A549 (cell line): ENCODE results near the gene GPR55.

Experiments
- EHMT2 ChIP-seq: fragments of 200-600 bp; sonication (generic); IDR thresholded peaks from 2 replicates; pipeline ENCODE4 v1.6.1; 2016; ENCODE audit warnings: antibody characterized with exemption, low read depth, mild to moderate bottlenecking, moderate library complexity
- ESRRA ChIP-seq: fragments of 150-350 bp; IDR thresholded peaks from 2 replicates; pipeline ENCODE4 v1.6.1; 2014; ENCODE audit warnings: mild to moderate bottlenecking, low read length, borderline replicate concordance
- FOXS1 ChIP-seq: fragments of 250-450 bp; sonication (Bioruptor Pico); IDR thresholded peaks from 2 replicates; pipeline ENCODE4 v1.5.0; 2020; ENCODE audit warnings: mild to moderate bottlenecking, moderate library complexity
- KDM1A ChIP-seq: fragments of 200-600 bp; sonication (generic); IDR thresholded peaks from 2 replicates; pipeline ENCODE4 v1.6.1; 2016; ENCODE audit warnings: low read depth, mild to moderate bottlenecking
- POLR2A ChIP-seq: IDR thresholded peaks from 2 replicates; pipeline ENCODE4 v1.6.1; 2012; ENCODE audit warnings: mild to moderate bottlenecking, low read length
- TF ChIP-seq, protein P1 (sequence below): fragments of 450-650 bp; IDR thresholded peaks from 2 replicates; pipeline ENCODE4 v1.6.1; 2014; ENCODE audit warnings: antibody characterized with exemption
- TF ChIP-seq, protein P2 (sequence below): fragments of >200 bp; sonication (Bioruptor Twin); formaldehyde crosslinking; IDR thresholded peaks from 3 replicates; pipeline ENCODE4 v1.5.1; 2016
- TF ChIP-seq, protein P3 (sequence below): fragments of 200-600 bp; sonication (generic); IDR thresholded peaks from 2 replicates; pipeline ENCODE4 v1.6.1; 2016; ENCODE audit warnings: antibody characterized with exemption, mild to moderate bottlenecking, moderate library complexity

DNA sequence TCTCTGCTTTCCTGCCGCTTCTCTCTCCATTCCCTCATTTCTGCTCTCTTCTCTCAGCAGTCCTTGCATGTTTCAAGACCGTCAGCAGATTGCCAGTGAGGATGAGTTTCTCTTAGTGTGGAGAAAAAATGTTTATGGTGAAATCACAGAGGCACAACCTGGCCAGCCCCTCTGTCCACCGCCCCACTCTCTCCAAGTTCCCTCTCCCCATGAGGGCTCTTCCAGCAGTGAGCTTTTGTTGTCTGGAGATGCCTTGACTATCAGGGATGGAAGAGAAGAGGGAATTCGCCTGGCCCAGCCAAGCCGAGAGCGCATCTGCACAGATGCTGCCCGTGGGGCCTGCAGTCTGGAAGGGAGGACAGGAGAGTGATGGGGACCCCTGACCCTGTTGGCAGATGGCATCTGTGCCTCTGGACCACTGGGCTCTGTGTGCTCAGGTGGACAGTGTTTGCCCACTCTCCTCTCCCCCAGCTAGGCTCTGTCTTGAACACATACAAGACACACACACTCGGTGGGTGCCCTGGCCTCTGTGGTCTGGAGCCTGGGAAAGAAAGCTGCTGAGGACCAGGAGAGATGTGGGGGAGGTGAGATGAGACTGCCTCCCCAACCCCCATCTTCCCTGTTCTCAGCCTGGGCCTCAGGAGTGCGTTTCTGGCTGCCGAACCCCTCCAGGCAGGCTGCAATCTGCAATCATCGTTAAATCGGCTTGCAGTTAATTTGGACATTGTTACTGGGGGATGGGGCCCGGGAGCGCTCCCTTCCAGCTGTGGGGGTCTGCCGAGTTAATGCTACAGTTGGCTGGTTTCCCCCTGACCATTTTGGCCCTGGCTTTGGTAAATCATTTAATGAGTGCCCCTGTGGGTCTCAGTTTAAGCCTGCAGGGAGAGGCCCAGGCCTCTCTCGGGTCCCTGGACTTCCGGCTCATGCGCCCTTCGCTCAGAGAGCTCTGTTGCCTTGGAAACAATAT is 55.8 kb downstream of the GPR55 start:
- TF ChIP-seq EHMT2 (no peak), KDM1A (no peak), POLR2A (no peak), FOXS1 (CRISPR knock-in tag) (no peak), ESRRA (no peak)
- TF ChIP-seq, protein P1, sequence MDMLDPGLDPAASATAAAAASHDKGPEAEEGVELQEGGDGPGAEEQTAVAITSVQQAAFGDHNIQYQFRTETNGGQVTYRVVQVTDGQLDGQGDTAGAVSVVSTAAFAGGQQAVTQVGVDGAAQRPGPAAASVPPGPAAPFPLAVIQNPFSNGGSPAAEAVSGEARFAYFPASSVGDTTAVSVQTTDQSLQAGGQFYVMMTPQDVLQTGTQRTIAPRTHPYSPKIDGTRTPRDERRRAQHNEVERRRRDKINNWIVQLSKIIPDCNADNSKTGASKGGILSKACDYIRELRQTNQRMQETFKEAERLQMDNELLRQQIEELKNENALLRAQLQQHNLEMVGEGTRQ, result no peak
- TF ChIP-seq, protein P2, sequence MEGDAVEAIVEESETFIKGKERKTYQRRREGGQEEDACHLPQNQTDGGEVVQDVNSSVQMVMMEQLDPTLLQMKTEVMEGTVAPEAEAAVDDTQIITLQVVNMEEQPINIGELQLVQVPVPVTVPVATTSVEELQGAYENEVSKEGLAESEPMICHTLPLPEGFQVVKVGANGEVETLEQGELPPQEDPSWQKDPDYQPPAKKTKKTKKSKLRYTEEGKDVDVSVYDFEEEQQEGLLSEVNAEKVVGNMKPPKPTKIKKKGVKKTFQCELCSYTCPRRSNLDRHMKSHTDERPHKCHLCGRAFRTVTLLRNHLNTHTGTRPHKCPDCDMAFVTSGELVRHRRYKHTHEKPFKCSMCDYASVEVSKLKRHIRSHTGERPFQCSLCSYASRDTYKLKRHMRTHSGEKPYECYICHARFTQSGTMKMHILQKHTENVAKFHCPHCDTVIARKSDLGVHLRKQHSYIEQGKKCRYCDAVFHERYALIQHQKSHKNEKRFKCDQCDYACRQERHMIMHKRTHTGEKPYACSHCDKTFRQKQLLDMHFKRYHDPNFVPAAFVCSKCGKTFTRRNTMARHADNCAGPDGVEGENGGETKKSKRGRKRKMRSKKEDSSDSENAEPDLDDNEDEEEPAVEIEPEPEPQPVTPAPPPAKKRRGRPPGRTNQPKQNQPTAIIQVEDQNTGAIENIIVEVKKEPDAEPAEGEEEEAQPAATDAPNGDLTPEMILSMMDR, result no peak
- TF ChIP-seq, protein P3, sequence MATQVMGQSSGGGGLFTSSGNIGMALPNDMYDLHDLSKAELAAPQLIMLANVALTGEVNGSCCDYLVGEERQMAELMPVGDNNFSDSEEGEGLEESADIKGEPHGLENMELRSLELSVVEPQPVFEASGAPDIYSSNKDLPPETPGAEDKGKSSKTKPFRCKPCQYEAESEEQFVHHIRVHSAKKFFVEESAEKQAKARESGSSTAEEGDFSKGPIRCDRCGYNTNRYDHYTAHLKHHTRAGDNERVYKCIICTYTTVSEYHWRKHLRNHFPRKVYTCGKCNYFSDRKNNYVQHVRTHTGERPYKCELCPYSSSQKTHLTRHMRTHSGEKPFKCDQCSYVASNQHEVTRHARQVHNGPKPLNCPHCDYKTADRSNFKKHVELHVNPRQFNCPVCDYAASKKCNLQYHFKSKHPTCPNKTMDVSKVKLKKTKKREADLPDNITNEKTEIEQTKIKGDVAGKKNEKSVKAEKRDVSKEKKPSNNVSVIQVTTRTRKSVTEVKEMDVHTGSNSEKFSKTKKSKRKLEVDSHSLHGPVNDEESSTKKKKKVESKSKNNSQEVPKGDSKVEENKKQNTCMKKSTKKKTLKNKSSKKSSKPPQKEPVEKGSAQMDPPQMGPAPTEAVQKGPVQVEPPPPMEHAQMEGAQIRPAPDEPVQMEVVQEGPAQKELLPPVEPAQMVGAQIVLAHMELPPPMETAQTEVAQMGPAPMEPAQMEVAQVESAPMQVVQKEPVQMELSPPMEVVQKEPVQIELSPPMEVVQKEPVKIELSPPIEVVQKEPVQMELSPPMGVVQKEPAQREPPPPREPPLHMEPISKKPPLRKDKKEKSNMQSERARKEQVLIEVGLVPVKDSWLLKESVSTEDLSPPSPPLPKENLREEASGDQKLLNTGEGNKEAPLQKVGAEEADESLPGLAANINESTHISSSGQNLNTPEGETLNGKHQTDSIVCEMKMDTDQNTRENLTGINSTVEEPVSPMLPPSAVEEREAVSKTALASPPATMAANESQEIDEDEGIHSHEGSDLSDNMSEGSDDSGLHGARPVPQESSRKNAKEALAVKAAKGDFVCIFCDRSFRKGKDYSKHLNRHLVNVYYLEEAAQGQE, result no peak
